ENCODE results near the gene TRMT44.

- TF ChIP-seq POLR2AphosphoS5 (IDR thresholded peaks at IDR 0.05), result no peak
- no peak for TF ChIP-seq CTCF (IDR thresholded peaks at IDR 0.05)
These were observed 66.0 kb downstream of the TRMT44 start for GRCh38 chr4:8506373-8507195.

Data from suprapubic skin (tissue), 3 donors.